Measurements from ENCODE around the gene BBS7. TPM values are rescaled to one million over a fixed set of nuclear protein-coding genes. Genes with fewer than 3 reads are reported as not detected.

The BBS7 gene, protein sequence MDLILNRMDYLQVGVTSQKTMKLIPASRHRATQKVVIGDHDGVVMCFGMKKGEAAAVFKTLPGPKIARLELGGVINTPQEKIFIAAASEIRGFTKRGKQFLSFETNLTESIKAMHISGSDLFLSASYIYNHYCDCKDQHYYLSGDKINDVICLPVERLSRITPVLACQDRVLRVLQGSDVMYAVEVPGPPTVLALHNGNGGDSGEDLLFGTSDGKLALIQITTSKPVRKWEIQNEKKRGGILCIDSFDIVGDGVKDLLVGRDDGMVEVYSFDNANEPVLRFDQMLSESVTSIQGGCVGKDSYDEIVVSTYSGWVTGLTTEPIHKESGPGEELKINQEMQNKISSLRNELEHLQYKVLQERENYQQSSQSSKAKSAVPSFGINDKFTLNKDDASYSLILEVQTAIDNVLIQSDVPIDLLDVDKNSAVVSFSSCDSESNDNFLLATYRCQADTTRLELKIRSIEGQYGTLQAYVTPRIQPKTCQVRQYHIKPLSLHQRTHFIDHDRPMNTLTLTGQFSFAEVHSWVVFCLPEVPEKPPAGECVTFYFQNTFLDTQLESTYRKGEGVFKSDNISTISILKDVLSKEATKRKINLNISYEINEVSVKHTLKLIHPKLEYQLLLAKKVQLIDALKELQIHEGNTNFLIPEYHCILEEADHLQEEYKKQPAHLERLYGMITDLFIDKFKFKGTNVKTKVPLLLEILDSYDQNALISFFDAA
- total RNA-seq: 10 to 100 TPM; 23.2 to 27.0 TPM

DNA sequence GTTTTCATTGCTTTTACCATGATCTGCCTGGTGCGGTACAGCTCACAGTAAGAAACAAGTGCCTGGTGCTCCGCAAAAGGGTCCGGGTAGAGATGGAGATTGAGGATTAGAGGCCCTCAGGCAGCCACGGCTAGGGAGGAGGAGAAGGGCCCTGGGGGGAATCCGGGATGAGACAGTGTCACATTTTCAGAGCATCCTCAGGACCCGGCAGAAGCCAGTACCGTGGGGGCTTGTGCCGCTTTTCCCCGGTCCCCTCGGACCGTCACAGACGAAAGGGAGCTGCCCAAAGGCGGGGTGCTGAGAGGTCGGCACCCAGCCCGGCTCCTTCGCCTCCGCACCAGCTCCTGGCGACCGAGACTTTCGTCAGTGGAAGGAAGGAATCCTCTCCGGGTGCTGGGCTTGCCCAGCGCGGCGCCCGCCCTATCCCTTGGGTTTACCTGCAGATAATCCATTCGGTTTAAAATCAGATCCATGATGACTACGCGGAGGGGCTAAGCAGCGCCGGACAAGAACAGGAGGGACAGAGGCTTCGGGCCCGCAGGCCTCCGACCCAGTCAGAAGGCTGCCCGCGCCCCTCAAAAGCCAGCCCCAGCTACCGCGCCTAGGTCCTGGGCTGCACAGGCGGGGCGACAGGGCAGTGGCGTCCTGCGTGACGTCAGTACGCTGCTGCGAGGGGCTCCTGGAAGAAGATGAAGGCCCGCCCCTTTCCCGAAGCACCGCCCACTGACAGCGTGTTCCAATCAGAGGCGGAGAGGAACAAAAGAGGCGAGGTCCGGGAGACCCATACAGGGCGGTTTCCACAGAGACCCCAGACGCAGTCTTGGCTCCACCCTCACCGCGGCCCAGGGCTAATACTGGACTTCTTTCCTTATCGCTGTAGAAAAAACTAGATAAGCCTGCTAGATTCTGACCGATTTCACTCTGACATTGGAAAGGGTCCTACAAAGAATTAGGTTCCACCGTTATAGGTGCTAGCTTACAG lies at the start of gene BBS7:
Gene BBS7, minus strand, starts transcription at position 634 of the 982 bp plus-strand sequence. Its CDS starts 161 bp downstream, at position 473.
- ChIA-PET CTCF (interaction anchor here (1.1 kb wide), 1 partner anchor 14 kb away, joined by 3 read pairs; no protein-coding TSS in a partner anchor), POLR2A (interaction anchor here (0.7 to 1.1 kb wide), 2 partner anchors 46 to 69 kb away, joined by 3 to 5 read pairs; partner anchors contain the start of gene EXOSC9)

DNA sequence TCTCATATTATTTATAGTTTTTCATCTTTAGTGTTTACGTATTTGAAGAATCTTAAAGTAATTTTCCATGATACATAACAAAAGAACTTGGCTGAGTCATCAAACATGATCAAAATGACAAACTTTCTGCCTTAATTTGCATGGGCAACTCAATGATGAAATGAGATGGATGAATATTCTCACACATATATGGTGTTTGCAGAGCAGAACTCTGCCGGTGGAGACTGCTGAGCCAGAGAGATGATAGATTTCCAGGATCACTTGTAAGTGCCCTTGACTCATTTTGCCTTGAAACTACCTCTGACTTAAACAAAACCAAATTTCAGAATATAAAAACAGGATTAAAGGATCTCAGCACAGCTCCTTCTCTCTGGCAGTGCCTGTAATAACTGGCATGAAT lies 43.4 kb upstream of the BBS7 start:
- ChIA-PET CTCF (no interaction called here), POLR2A (no interaction called here)

GRCh38 chr4:121908346-121908745 lies 38.1 kb upstream of the BBS7 start:
- POLR2A ChIA-PET: no interaction called here
- CTCF ChIA-PET: no interaction called here

GRCh38 chr4:121900132-121900983 lies 30.1 kb upstream of the BBS7 start:
- ChIA-PET POLR2A (interaction anchor here (0.5 kb wide), 1 partner anchor 22 kb away, joined by 4 read pairs; no protein-coding TSS in a partner anchor), CTCF (interaction anchor here (0.9 to 1.9 kb wide), 4 partner anchors 9 to 98 kb away, joined by 3 to 6 read pairs (median 4); no protein-coding TSS in a partner anchor)

- ChIA-PET CTCF (interaction anchor here (0.9 kb wide), 1 partner anchor 12 kb away, joined by 3 read pairs; no protein-coding TSS in a partner anchor), POLR2A (no interaction called here)
These were observed 27.9 kb upstream of the BBS7 start for GRCh38 chr4:121898150-121898549.

DNA sequence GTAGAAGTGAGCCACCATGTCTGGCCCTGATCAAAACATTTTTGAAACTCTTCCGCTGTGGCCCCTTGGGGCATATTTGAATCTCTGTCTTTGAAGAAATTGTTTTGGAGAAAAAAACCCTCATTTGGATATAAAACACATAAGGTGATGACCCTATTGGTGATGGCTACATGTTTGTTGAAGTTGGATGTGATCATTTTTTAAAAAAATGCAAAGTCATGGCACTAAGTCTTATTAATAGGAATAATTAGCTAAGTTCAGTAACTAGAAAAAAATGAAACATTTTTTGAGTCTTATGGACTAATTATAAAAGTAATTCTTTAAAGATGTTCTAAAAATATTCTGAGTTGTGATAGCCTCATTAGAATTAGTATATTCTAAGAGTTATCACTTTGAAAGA lies 17.9 kb upstream of the BBS7 start:
- CTCF ChIA-PET: interaction anchor here (1.1 kb wide), 1 partner anchor 11 kb away, joined by 3 read pairs; no protein-coding TSS in a partner anchor

DNA sequence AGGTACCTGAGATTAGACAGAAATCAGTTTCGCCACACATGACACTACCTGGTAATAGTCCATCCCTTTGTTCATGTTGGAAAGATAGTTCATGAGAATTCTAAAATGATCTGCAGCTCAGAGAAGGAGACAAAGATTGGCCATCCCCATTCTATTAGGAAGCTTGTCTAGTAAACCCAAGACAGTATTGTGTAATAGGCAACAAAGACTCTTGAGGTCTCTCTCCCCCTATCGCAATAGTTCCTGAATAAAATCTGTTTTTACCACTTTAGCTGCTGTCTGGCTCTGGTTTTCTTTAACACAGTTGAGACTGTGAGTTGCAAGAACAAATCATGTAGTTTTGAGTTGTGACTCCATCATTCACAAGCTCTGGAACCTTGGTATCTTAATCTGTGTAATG lies 14.8 kb upstream of the BBS7 start:
- ChIA-PET POLR2A (no interaction called here), CTCF (no interaction called here)

More for the DNA sequence above, 17.9 kb upstream of the BBS7 start:
- POLR2A ChIA-PET: no interaction called here

DNA sequence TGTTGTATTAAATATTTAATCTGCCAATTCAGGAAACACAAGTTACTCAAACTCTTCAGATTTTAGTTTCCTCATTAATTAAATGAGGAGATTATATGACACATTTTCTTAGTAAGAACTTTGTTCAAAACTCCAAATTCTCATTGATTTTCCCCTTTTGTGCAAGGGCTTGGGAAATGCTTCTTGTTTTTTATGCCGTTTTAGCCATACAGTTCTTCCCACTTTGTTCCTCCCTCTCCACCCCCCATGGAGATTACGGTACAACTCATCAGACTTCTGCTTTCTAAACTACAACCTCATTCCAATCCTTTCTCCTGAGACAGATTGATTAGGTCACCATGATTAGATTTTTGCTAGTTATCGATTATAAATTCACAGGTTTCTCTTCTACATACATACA lies 10.9 kb upstream of the BBS7 start:
- ChIA-PET CTCF (no interaction called here), POLR2A (no interaction called here)

- ChIA-PET CTCF (no interaction called here), POLR2A (interaction anchor here (0.7 kb wide), 1 partner anchor 21 kb away, joined by 4 read pairs; no protein-coding TSS in a partner anchor)
These were observed 8.9 kb upstream of the BBS7 start for GRCh38 chr4:121879135-121879534.

GRCh38 chr4:121877041-121877773 lies 6.9 kb upstream of the BBS7 start:
- POLR2A ChIA-PET: no interaction called here
- CTCF ChIA-PET: interaction anchor here (0.5 to 0.6 kb wide), 2 partner anchors 11 to 862 kb away, joined by 3 read pairs; no protein-coding TSS in a partner anchor

DNA sequence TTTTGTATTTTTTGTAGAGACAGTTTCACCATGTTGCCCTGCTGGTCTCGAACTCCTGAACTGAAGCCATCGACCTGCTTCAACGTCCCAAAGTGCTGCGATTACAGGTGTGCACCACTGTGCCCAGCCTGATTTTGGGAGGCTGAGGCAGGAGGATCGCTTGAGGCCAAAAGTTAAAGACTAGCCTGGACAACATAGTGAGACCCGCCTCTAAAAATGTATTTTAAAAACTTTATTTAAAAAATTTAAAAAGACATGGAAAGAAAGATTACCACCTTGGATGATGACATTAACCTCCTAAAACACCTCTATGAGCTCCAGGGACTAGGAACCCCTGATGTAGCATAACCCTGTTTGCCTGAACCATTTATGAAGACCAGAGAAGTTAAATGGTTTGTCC lies 5.8 kb upstream of the BBS7 start:
- POLR2A ChIA-PET: no interaction called here
- CTCF ChIA-PET: no interaction called here

DNA sequence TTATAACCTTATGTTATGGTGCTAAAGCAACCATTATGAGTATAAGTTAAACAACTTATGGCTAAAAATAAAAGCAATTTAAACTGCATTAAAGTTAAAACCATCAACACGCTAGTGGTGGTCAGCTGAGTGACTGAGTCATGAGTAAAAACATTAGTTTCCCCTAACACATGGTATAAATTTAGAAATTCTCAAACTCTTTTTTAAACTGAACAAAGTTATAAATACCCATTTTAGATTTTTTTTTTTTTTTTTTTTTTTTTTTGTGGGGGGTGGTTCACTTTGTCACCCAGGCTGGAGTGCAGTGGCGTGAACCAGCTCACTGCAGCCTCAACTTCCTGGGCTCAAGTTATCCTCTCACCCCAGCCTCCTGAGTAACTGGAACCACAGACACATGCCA lies 5.4 kb upstream of the BBS7 start:
- POLR2A ChIA-PET: no interaction called here

DNA sequence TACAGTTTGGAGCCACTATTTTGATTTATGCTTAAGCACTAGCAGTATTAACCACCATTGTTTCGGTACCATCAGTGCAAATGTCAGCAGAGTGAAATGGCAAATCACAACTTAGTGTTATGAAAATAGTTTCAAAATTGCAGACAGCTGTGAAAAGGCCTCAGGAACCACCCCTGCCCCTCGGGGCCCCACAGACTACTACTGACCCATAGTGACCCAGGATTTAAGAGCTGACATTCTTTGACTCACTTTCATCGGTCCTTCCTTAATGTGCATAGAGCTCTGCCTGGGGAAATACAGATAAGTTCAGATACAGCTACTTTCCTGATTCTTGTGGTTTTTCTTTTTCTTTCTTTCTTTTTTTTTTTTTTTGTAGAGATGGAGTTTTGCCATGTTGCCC lies 3.3 kb upstream of the BBS7 start:
- CTCF ChIA-PET: no interaction called here
- POLR2A ChIA-PET: no interaction called here

More for the DNA sequence above, 5.4 kb upstream of the BBS7 start:
- CTCF ChIA-PET: no interaction called here

- CTCF ChIA-PET: no interaction called here
- POLR2A ChIA-PET: no interaction called here
These were observed 6.5 kb downstream of the BBS7 start for GRCh38 chr4:121863799-121864198.

DNA sequence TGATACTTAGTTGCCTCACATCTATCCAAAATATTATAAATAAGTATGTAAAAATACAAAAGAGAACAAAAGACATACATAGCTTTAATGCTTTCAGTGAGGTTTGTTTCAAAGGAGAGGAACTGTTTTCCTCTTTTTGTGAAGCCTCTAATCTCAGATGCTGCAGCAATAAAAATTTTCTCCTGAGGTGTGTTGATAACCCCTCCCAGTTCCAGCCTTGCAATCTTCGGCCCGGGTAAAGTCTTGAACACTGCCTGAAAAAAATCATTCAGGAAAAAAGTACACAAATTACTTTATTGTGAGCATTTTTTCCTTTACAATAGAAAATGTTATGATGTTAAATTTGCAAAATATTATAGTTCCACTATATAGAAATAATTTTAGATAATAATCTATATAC lies 8.8 kb downstream of the BBS7 start:
- POLR2A ChIA-PET: no interaction called here
- CTCF ChIA-PET: no interaction called here

DNA sequence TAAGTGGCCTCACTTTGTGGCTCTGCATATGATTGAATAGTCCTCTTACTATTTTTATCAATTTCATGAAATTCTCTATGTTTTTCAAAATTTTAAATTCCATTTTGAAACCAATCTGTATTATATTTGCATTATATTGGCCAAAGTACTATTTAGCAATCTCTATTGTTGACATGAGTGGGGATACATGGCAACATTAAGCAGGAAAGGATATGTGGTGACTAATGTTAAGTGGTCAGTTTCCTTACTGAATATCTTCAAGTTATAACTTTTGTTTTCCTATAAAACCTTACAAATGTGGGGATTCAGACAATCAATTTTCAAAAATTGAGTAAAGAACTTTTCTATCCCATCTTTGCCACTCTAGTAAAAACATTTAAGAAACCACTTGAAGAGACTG lies 10.2 kb downstream of the BBS7 start:
- ChIA-PET CTCF (no interaction called here), POLR2A (no interaction called here)

GRCh38 chr4:121851354-121851753 lies 18.9 kb downstream of the BBS7 start:
- ChIA-PET POLR2A (no interaction called here), CTCF (no interaction called here)

DNA sequence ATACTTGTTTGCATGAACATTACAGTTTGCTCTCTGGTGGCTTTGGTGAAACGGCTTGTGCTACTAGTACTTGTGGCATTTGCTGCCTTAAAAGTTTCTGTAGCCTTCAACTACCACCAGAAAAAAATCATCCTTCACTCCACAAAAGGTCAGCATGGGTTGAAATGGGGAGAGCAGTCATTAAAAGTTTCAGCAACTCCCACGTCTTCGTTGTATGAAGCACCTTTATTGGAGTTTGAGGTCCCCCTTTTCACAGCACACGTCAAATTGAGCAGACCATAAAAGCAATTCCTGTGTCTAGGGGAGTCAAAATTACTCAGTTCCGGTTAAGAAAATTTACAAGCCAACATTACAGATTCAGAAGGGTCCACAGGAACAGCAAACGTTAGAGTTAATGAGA lies 23.6 kb downstream of the BBS7 start:
- CTCF ChIA-PET: no interaction called here
- POLR2A ChIA-PET: no interaction called here

Measured in activated CD8-positive, alpha-beta memory T cell treated with anti-CD3 and anti-CD28 coated beads for 36 hours (primary cell).